Measurements from ENCODE around the gene INTS2.

- TF ChIP-seq, protein P1, sequence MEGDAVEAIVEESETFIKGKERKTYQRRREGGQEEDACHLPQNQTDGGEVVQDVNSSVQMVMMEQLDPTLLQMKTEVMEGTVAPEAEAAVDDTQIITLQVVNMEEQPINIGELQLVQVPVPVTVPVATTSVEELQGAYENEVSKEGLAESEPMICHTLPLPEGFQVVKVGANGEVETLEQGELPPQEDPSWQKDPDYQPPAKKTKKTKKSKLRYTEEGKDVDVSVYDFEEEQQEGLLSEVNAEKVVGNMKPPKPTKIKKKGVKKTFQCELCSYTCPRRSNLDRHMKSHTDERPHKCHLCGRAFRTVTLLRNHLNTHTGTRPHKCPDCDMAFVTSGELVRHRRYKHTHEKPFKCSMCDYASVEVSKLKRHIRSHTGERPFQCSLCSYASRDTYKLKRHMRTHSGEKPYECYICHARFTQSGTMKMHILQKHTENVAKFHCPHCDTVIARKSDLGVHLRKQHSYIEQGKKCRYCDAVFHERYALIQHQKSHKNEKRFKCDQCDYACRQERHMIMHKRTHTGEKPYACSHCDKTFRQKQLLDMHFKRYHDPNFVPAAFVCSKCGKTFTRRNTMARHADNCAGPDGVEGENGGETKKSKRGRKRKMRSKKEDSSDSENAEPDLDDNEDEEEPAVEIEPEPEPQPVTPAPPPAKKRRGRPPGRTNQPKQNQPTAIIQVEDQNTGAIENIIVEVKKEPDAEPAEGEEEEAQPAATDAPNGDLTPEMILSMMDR (IDR thresholded peaks at IDR 0.05) = no peak
- TF ChIP-seq CEBPB (IDR thresholded peaks at IDR 0.05) (no peak), POLR2AphosphoS2 (conservative IDR thresholded peaks at IDR 0.05; ENCODE audit: low read length) (no peak), RFX5 (IDR thresholded peaks at IDR 0.05) (no peak), USF2 (IDR thresholded peaks at IDR 0.05) (no peak), NFE2L2 (conservative IDR thresholded peaks at IDR 0.05; ENCODE audit: low read length) (no peak), MAZ (IDR thresholded peaks at IDR 0.05; ENCODE audit: borderline replicate concordance, low read depth, low read length) (no peak), TFCP2L1 (CRISPR knock-in tag; IDR thresholded peaks at IDR 0.05) (no peak), ELK1 (IDR thresholded peaks at IDR 0.05; ENCODE audit: low read depth, low read length) (no peak), EP300 (IDR thresholded peaks at IDR 0.05) (no peak), JUNB (IDR thresholded peaks at IDR 0.05) (no peak), REST (IDR thresholded peaks at IDR 0.05) (no peak), MAFK (IDR thresholded peaks at IDR 0.05; ENCODE audit: partially characterized antibody) (no peak), CHD4 (IDR thresholded peaks at IDR 0.05; ENCODE audit: borderline replicate concordance) (no peak)
Measured at GRCh38 chr17:61880589-61881102, 47.1 kb downstream of the INTS2 start.
